Activated T-cell treated with anti-CD3 and anti-CD28 coated beads, Interleukin-2, amount 50 U/mL, for 48 hours (primary cell): ENCODE results near the gene EHD4.

Experiments used
- DNase-seq, 2 experiments: peaks; one replicate each; pipeline ENCODE4 v3.0.0-alpha.2; 2020

The EHD4 gene

GRCh38 chr15:41853831-41854230 is 118.5 kb downstream of the EHD4 start:
- no peak for DNase-seq

GRCh38 chr15:41852736-41853590 is 119.4 kb downstream of the EHD4 start:
- no peak for DNase-seq

GRCh38 chr15:41851755-41852370 is 120.5 kb downstream of the EHD4 start:
- DNase-seq, result no peak

GRCh38 chr15:41851167-41851523 is 121.2 kb downstream of the EHD4 start:
- no peak for DNase-seq

- DNase-seq, result no peak
These were observed 121.7 kb downstream of the EHD4 start for GRCh38 chr15:41850482-41851166.

GRCh38 chr15:41849861-41850260 is 122.5 kb downstream of the EHD4 start:
- no peak for DNase-seq

GRCh38 chr15:41849204-41849603 is 123.2 kb downstream of the EHD4 start:
- no peak for DNase-seq

- DNase-seq, result peak; percentile 70 to 79
These were observed 123.7 kb downstream of the EHD4 start for GRCh38 chr15:41848631-41849030.

- DNase-seq, result no peak
These were observed 124.4 kb downstream of the EHD4 start for GRCh38 chr15:41847981-41848380.

- DNase-seq, result no peak
These were observed 125.2 kb downstream of the EHD4 start for GRCh38 chr15:41847206-41847605.
